KMS-11 (cell line): ENCODE data around the gene ATP8A1.
"Not testable (repeated sequence)": the region's sequence is repeated elsewhere in the genome, so short reads cannot be mapped to it uniquely, and the experiment has no call there.

Experiments
- H2AFZ ChIP-seq: fragments of 200-600 bp; sonication (generic); 2 replicates; pipeline ENCODE4 v1.6.1; 2016; ENCODE audit warnings: antibody characterized with exemption, mixed run types, low read depth
- H3K27ac ChIP-seq: fragments of 200-600 bp; sonication (generic); 2 replicates; pipeline ENCODE4 v1.6.1; 2016; ENCODE audit warnings: mild to moderate bottlenecking, mixed run types
- H3K27me3 ChIP-seq: fragments of 200-600 bp; sonication (generic); 2 replicates; pipeline ENCODE4 v1.6.1; 2017; ENCODE audit warnings: mild to moderate bottlenecking, low read depth, mixed run types, moderate library complexity; ENCODE audit not compliant: insufficient read depth
- H3K36me3 ChIP-seq: fragments of 200-600 bp; sonication (generic); 2 replicates; pipeline ENCODE4 v1.6.1; 2017; ENCODE audit warnings: mild to moderate bottlenecking, mixed run types; ENCODE audit not compliant: insufficient read depth
- H3K4me1 ChIP-seq: fragments of 200-600 bp; sonication (generic); 2 replicates; pipeline ENCODE4 v1.6.1; 2016; ENCODE audit warnings: mild to moderate bottlenecking, low read depth, mixed run types; ENCODE audit not compliant: poor library complexity, severe bottlenecking
- H3K4me2 ChIP-seq: fragments of 200-600 bp; sonication (generic); 2 replicates; pipeline ENCODE4 v1.7.0; 2016; ENCODE audit warnings: mild to moderate bottlenecking, mixed run types
- H3K4me3 ChIP-seq: fragments of 200-600 bp; sonication (generic); IDR thresholded peaks from 2 replicates; pipeline ENCODE4 v1.6.1; 2017; ENCODE audit warnings: low read depth, low read length, mixed read lengths; ENCODE audit not compliant: insufficient read depth
- H3K79me2 ChIP-seq: fragments of 200-600 bp; sonication (generic); 2 replicates; pipeline ENCODE4 v1.6.1; 2016; ENCODE audit warnings: low read depth, mixed run types; ENCODE audit not compliant: insufficient read depth
- H3K9ac ChIP-seq: fragments of 200-600 bp; sonication (generic); 2 replicates; pipeline ENCODE4 v1.6.1; 2016; ENCODE audit warnings: mild to moderate bottlenecking, mixed run types
- H4K20me1 ChIP-seq: fragments of 200-600 bp; sonication (generic); 2 replicates; pipeline ENCODE4 v1.6.1; 2016; ENCODE audit warnings: mild to moderate bottlenecking, mixed run types; ENCODE audit not compliant: insufficient read depth
- TF ChIP-seq, protein P1 (sequence below): fragments of 200-600 bp; sonication (generic); conservative IDR thresholded peaks from 2 replicates; pipeline ENCODE4 v1.6.1; 2017; ENCODE audit warnings: low read depth, mild to moderate bottlenecking, antibody characterized with exemption, low read length, moderate library complexity, mixed read lengths

ATP8A1 gene

DNA sequence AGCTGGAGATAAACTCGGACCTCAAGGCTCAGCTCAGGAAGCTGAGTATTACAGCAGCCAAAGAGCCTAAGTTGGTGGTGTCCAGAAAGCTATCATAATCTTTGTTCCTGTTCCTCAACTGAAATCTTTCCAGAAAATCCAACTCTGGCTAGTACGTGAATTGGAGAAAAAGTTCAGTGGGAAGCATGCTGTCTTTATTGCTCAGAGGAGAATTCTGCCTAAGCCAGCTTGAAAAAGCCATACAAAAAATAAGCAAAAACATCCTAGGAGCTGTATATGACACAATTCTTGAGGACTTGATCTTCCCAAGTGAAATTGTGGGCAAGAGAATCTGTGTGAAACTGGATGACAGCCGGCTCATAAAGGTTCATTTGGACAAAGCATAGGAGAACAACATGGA, 185.0 kb downstream of the ATP8A1 start:
- TF ChIP-seq, protein P1, sequence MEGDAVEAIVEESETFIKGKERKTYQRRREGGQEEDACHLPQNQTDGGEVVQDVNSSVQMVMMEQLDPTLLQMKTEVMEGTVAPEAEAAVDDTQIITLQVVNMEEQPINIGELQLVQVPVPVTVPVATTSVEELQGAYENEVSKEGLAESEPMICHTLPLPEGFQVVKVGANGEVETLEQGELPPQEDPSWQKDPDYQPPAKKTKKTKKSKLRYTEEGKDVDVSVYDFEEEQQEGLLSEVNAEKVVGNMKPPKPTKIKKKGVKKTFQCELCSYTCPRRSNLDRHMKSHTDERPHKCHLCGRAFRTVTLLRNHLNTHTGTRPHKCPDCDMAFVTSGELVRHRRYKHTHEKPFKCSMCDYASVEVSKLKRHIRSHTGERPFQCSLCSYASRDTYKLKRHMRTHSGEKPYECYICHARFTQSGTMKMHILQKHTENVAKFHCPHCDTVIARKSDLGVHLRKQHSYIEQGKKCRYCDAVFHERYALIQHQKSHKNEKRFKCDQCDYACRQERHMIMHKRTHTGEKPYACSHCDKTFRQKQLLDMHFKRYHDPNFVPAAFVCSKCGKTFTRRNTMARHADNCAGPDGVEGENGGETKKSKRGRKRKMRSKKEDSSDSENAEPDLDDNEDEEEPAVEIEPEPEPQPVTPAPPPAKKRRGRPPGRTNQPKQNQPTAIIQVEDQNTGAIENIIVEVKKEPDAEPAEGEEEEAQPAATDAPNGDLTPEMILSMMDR: no peak
- Histone ChIP-seq H2AFZ (no peak overlapping the region), H3K36me3 (no peaks in the 10 kb centered on the region), H3K27me3 (no peaks in the 10 kb centered on the region), H3K4me1 (peaks cover 4% of the 10 kb centered on the region), H3K4me2 (no peak overlapping the region), H3K4me3 (no peak overlapping the region), H3K27ac (no peak overlapping the region), H3K79me2 (no peaks in the 10 kb centered on the region), H4K20me1 (no peaks in the 10 kb centered on the region), H3K9ac (no peak overlapping the region)

GRCh38 chr4:42470023-42470422, 186.9 kb downstream of the ATP8A1 start:
- no peak overlapping the region for H3K9ac ChIP-seq
- H2AFZ ChIP-seq: no peak overlapping the region
- TF ChIP-seq, protein P1: no peak
- H3K36me3 ChIP-seq: no peaks in the 10 kb centered on the region
- H4K20me1 ChIP-seq: no peaks in the 10 kb centered on the region
- H3K27ac ChIP-seq: no peak overlapping the region
- H3K4me1 ChIP-seq: peaks cover 4% of the 10 kb centered on the region
- H3K4me3 ChIP-seq: no peak overlapping the region
- H3K4me2 ChIP-seq: no peak overlapping the region
- no peaks in the 10 kb centered on the region for H3K27me3 ChIP-seq
- H3K79me2 ChIP-seq: no peaks in the 10 kb centered on the region

- H3K36me3 ChIP-seq: not testable (repeated sequence)
These were observed 189.1 kb downstream of the ATP8A1 start for GRCh38 chr4:42467777-42468176.

DNA sequence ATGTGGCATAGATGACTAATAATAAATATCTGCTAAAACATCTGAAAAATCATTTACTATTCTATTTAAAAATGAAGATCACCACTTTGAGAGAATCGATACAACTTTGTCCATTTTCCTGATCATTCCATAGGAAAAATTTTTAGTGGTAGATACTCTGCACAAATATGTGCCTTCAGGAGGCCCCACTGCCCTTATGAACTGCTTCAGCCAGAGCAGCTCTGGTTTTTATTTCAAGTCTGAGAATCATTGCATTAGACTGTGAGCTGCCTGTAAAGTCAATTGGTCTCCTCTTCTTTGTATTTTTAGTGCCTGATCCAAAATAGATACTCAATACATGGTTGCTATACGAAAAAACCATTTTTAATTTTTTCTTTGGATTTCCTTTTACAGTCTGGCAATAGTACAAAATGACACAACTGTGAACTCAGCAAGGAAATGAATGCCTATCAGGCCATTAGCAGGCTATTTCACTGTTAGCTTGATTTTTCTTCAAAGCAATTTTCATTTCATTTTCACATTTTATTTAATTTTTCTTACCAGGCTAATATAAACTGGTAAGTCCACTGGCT, 190.5 kb downstream of the ATP8A1 start:
- Histone ChIP-seq H3K36me3 (no peaks in the 10 kb centered on the region), H3K79me2 (no peaks in the 10 kb centered on the region)

More at GRCh38 chr4:42467777-42468176, 189.1 kb downstream of the ATP8A1 start:
- H3K9ac ChIP-seq, H4K20me1 ChIP-seq, H2AFZ ChIP-seq, H3K27me3 ChIP-seq, H3K79me2 ChIP-seq, H3K4me1 ChIP-seq, H3K27ac ChIP-seq, H3K4me2 ChIP-seq, H3K4me3 ChIP-seq: not testable (repeated sequence)

DNA sequence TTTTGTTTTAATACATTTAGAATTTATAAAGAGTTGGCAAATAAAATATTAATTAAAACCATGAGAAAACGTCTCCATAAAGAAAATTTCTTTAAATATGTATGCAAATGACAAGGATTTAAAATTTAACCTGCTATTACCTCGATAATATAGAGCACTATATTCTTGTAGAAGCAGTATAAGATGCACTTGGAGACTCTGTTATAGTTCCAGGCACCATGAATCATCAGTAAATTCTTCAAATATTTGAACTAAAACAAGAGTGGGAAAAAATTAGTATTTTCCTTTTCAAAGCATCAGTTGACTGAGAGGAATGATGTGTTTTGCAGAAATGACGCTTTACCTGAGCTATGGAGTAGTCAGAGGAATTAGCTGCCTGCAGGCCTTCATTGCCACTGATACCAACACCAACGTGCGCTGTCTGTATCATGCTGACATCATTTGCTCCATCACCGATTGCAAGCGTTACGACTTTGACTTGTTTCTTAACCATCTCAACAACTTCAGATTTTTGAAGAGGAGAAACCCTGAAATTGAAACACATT, 192.3 kb downstream of the ATP8A1 start:
- Histone ChIP-seq H3K79me2 (no peaks in the 10 kb centered on the region), H3K36me3 (no peaks in the 10 kb centered on the region), H2AFZ (no peak overlapping the region), H3K27me3 (no peaks in the 10 kb centered on the region), H4K20me1 (no peaks in the 10 kb centered on the region), H3K4me1 (peaks cover 4% of the 10 kb centered on the region), H3K27ac (no peak overlapping the region), H3K4me2 (no peak overlapping the region), H3K9ac (no peak overlapping the region), H3K4me3 (no peak overlapping the region)
- TF ChIP-seq, protein P1: no peak

More for the DNA sequence above, 190.5 kb downstream of the ATP8A1 start:
- H3K27ac ChIP-seq: no peak overlapping the region
- H3K4me1 ChIP-seq: peaks cover 4% of the 10 kb centered on the region
- no peaks in the 10 kb centered on the region for H3K27me3 ChIP-seq
- H3K9ac ChIP-seq: no peak overlapping the region
- no peaks in the 10 kb centered on the region for H4K20me1 ChIP-seq
- no peak overlapping the region for H3K4me3 ChIP-seq
- TF ChIP-seq, protein P1: no peak
- H2AFZ ChIP-seq: no peak overlapping the region
- no peak overlapping the region for H3K4me2 ChIP-seq

GRCh38 chr4:42461216-42461615, 195.7 kb downstream of the ATP8A1 start:
- not testable (repeated sequence) for H3K27me3 ChIP-seq, H3K4me3 ChIP-seq, H2AFZ ChIP-seq, H3K27ac ChIP-seq, H3K9ac ChIP-seq, H4K20me1 ChIP-seq, H3K79me2 ChIP-seq, H3K4me1 ChIP-seq, H3K4me2 ChIP-seq, H3K36me3 ChIP-seq
